Stimulated activated CD8-positive, alpha-beta memory T cell treated with anti-CD3 and anti-CD28 coated beads, Interleukin-4, amount 100 ng/mL, for 4 hours (primary cell): Measurements from ENCODE around the gene SH3TC1.

Experiments used
- DNase-seq, 2 donors: peaks; one replicate each; pipeline ENCODE4 v3.0.0-alpha.2; 2020; ENCODE audit warnings: low read depth in 2 of 2, low spot score in 1 of 2

Gene SH3TC1

DNA sequence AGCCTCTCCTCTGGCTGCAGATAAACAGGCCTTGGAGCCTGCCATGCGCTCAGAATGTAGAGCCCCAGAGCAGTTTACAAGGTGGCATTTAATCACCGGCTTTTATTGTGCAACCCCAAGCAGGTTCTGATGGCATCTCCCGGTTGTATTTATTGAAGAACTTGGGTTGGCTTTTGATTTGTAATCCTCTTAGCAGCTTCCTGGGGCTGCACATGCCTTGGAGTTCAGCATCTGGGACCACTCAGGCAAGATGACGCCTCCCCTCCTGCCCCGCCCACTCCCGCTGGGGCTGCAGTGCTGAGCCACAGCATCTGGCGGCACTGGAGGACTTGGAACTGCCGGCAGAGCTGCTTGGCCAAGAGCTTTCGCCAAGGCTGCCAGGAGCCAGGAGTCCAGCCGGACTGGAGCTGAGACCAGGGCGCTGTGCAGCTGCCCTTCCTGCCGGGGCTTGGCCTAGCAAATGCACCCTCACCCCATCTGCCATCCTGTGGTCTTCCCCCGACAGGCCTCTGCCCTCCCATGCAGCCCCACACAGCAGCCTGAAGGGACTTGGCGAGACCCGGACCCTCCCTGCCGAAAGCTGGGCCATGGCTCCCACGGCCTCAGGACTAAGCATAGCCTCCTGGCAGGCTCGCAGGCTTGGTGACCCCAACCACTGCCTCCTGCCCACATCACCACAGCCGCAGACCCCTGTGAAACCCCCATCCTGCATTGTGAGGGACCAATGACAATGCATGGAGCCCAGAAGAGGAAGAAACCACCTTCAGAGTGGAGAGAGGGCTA, 75.9 kb downstream of the SH3TC1 start:
- DNase-seq = no peak

DNA sequence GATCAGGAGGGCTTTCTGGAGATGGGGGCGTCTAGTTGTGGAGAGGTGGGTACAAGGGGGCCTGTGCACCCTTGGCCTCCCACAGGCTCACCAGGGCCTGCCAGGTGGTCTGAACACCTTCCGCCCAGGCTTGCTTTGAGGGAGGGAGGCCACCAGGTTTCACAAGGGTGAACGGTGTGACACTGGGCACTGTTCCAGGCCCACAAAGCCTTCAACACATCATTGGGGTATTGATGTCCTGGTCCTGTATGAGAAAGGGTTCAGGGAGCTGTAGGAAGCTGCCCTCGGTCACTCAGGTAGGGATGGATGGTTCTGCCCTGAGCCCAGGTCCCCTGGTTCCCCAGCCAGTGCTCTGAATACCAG, 76.4 kb downstream of the SH3TC1 start:
- DNase-seq = no peak

- no peak for DNase-seq
Measured at GRCh38 chr4:8276358-8277240, 77.5 kb downstream of the SH3TC1 start.

- DNase-seq = no peak
Measured at GRCh38 chr4:8277356-8278008, 78.4 kb downstream of the SH3TC1 start.

GRCh38 chr4:8278009-8278395, 78.9 kb downstream of the SH3TC1 start:
- DNase-seq = no peak

DNA sequence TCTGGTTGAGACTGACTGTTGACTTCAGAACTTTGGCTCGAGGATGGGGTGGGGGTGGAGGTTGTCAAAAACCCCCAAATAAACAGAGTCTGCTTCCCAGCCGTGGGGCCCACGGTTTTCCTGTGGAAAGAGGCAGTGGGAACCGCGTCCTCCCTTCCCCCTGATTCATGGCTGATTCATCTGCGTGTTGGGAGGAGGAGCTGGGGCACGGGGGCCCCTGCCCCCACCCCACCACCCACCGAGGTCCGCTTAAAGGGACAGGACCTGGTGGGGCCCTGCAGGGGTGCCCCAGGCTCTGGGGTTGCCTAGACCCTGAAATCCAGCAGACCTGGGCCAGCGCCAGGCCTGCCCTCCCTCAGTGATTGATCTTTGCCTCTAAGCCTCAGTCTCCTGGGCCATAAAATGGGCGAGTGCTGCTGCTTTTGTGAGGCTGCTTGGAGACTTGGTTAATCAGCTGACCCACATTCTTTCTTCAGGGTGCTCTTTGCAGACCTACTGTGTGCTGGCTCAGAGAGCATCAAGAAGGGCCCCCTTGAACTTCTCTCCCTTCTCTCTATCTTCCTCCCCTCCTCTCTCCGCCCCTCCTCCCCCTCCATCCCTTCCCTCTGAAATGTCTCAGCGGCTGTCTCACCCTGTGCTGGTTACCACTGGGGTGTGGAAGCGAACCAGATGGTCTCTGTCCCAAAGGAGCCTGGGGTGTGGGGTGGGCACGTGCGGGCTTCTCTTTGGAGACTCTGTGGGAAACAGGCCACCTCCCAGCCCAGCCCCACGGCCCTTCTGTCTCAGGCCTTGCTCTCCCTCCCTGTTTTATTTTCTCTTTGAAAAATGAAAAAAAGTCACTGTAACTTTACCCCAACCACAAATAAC, 79.6 kb downstream of the SH3TC1 start:
- DNase-seq = no peak

GRCh38 chr4:8279321-8280157, 80.4 kb downstream of the SH3TC1 start:
- DNase-seq = no peak

- DNase-seq = no peak
Measured at GRCh38 chr4:8280158-8280875, 81.2 kb downstream of the SH3TC1 start.

- DNase-seq = no peak
Measured at GRCh38 chr4:8280876-8281440, 81.9 kb downstream of the SH3TC1 start.

DNA sequence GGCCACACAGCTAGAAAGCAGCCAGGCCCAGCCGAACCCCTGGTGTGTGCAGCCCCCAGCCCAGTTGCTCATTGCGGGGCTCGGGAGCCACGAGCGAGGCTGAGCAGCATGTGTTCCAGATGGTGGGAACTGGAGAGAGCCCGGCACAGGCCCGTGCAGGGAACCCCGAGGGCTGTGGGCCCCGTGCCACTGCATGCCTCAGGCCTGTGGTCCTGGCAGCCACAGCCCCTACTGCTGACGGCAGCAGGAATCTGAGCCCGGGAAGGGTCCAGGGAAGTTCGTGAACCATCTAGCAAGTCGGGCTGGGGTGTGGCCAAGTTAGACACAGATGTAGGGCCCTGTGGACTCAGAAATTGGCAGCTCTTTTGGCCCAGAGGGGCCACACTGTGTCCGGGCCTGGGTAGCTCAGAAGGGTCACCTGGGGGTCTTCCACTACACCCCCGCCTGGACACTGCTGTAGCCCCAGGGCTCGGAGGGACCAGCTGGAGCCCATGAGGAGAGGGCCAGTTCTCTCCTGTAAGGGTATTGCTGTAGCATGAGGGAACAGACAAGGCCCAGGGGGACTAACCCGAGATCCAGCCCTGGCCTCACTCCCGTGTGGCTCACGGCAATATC, 82.5 kb downstream of the SH3TC1 start:
- no peak for DNase-seq

DNA sequence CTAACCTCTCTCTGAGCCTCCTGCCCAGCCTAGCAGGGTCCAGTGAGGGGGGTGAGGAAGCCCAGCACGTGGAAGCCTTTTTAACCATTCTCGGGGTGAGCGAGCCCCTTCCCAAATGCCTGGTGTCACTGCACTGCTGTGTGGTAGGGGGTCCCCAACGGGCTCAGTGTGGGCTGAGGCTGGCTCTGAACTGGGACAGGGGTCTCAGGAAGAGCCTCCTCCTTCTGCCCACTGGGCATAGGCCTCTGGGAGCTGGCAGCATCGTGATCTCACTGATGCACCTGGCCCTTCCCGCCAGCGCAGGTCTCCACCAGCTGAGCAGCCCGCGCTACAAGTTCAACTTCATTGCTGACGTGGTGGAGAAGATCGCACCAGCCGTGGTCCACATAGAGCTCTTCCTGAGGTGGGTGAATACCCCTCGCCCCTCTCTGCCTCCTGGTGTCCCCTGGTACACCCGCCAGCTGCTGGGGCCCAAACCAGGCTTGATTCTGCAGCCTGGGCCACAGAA, 83.1 kb downstream of the SH3TC1 start:
- DNase-seq = no peak

- DNase-seq = no peak
Measured at GRCh38 chr4:8282742-8283141, 83.7 kb downstream of the SH3TC1 start.

- no peak for DNase-seq
Measured at GRCh38 chr4:8283161-8283560, 84.1 kb downstream of the SH3TC1 start.

- no peak for DNase-seq
Measured at GRCh38 chr4:8283631-8284121, 84.6 kb downstream of the SH3TC1 start.

DNA sequence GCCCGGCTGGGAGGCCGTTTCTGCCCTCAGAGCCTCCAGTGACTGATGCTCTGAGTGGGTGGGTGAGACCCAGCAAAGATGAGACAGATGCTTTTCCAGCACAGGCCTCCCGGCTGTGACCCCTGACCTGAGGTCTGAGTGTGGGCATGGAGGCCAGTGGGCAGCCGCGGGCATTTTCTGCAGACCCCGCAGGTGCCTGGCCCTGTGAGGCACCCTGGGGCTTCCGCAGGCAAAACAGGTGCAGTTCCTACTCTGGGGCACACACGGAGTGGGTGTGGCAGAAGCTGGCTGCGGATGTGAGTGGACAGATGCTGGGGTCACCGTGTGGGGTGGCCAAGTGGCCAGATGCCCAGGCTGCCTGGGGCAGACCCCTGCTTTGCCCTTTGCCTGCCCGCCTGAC, 85.3 kb downstream of the SH3TC1 start:
- no peak for DNase-seq

- DNase-seq = no peak
Measured at GRCh38 chr4:8285143-8285975, 86.3 kb downstream of the SH3TC1 start.

DNA sequence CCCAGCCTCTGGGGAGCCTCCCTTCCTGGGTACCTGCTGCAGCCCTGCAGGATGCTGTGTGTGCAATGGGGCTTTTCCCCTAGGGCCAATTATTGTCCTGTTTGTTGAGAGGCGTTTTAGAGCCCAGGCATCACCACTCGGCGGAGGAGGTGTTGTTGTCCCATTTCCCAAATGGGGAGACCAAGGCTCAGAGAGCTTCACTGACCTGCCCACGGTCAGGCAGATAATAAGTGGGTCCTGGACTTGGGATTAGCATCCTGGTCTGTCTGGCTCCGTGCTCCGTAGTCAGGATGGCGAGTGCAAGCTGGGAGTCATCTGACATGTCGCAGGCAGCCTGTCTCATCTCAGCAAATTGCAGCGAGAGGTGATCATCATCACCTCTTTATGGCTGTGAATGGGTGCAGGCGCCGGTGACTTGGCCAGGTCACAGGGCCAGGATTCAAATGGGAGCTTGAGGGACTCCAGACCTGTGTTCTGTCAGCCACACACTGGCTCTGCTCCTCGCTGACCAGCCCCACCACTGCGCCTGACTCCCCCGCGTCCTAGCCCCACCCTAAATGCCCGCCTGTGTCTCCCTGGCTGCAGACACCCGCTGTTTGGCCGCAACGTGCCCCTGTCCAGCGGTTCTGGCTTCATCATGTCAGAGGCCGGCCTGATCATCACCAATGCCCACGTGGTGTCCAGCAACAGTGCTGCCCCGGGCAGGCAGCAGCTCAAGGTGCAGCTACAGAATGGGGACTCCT, 87.1 kb downstream of the SH3TC1 start:
- DNase-seq = no peak
